Karpas-422 (cell line): ENCODE results near the gene KRT37. TPM values are rescaled to one million over a fixed set of nuclear protein-coding genes. Genes with fewer than 3 reads are reported as not detected.

Source experiments
- DNase-seq: peaks from one replicate; pipeline ENCODE4 v3.0.0-alpha.2; 2015
- H2AFZ ChIP-seq: fragments of 200-600 bp; sonication (generic); 2 replicates; pipeline ENCODE4 v1.6.1; 2014; ENCODE audit warnings: antibody characterized with exemption, low read length, mixed read lengths
- H3K27ac ChIP-seq: fragments of 200-600 bp; sonication (generic); 2 replicates; pipeline ENCODE4 v1.5.1; 2014; ENCODE audit warnings: mild to moderate bottlenecking, low read length, moderate library complexity
- H3K27me3 ChIP-seq: fragments of 200-600 bp; sonication (generic); 2 replicates; pipeline ENCODE4 v1.6.1; 2014; ENCODE audit warnings: low read length, mixed read lengths
- H3K36me3 ChIP-seq: fragments of 200-600 bp; sonication (generic); 2 replicates; pipeline ENCODE4 v1.6.1; 2014; ENCODE audit warnings: low read length, mixed read lengths; ENCODE audit not compliant: insufficient read depth
- H3K4me1 ChIP-seq: fragments of 200-600 bp; sonication (generic); 2 replicates; pipeline ENCODE4 v1.6.1; 2014; ENCODE audit warnings: mild to moderate bottlenecking, low read length, mixed read lengths
- H3K4me2 ChIP-seq: fragments of 200-600 bp; sonication (generic); 2 replicates; pipeline ENCODE4 v1.6.1; 2014; ENCODE audit warnings: low read length, low read depth, mild to moderate bottlenecking; ENCODE audit not compliant: poor library complexity, severe bottlenecking
- H3K4me3 ChIP-seq: fragments of 200-600 bp; sonication (generic); 2 replicates; pipeline ENCODE4 v1.5.1; 2014; ENCODE audit warnings: mild to moderate bottlenecking, antibody characterized with exemption, low read length, mixed read lengths
- H3K79me2 ChIP-seq: fragments of 200-600 bp; sonication (generic); 2 replicates; pipeline ENCODE4 v1.6.1; 2014; ENCODE audit warnings: mild to moderate bottlenecking, low read length, mixed read lengths
- H3K9ac ChIP-seq: fragments of 200-600 bp; sonication (generic); 2 replicates; pipeline ENCODE4 v1.6.0; 2014; ENCODE audit warnings: low read length
- H3K9me2 ChIP-seq: fragments of 200-600 bp; sonication (generic), shearing (Covaris generic); replicated peaks from 2 replicates; pipeline ENCODE4 v1.6.0; 2014; ENCODE audit warnings: mild to moderate bottlenecking, low read length, moderate library complexity; ENCODE audit not compliant: insufficient read depth
- H3K9me3 ChIP-seq: fragments of 300-700, 200-600 bp; sonication (generic); 2 replicates; pipeline ENCODE4 v1.6.1; 2014; ENCODE audit warnings: low read length, mixed read lengths
- H4K20me1 ChIP-seq: fragments of 200-600 bp; sonication (generic); 2 replicates; pipeline ENCODE4 v1.6.1; 2014; ENCODE audit warnings: mild to moderate bottlenecking, antibody characterized with exemption, low read length, low read depth; ENCODE audit not compliant: insufficient read depth
- total RNA-seq: library from RNA; depleted of rRNA; stranded (reverse); fragments of >200 nt; shearing (Covaris generic); gene quantifications from 2 replicates; pipeline ENCODE4 v1.2.3, GENCODE V29; 2014; ENCODE audit warnings: low replicate concordance

Gene KRT37
- total RNA-seq, 1 experiment from 2014 or later = not detected

DNA sequence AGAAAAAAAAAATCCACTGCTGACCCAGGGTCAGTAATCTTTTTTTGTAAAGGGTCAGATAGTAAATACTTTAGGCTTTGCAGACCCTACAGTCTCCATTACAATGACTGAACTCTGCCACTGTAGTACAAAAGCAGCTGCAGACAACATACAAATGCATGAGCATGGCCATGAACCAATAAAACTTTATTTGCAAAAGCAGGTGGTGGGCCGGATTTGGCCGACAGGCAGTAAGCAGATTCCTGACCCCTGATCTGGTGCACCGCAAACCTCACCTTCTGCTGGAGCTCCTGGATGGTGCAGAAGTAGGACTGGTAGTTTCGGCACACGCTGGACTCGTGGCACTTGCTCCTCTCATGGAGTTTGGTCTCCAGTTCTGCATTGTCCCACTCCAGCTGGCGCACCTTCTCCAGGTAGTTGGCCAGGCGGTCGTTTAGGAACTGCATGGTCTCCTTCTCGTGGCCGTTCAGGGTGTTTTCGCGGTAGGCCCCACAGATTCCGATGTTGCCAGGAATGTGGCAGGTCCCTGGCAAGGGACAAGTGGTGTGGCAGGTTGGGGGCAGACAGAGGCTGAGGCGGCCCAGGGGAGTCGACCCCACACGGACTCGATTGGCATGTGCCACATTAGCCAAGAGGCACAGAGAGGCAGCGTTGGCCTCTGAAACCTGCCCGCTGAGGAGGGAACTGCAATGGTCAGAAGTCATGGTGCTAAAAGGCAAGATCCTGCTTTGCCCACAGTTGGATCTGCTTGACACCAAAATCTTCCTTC lies 13.1 kb downstream of the KRT37 start:
- no peaks in the 10 kb centered on the region for H4K20me1 ChIP-seq
- no peaks in the 10 kb centered on the region for H3K9me3 ChIP-seq
- no peak overlapping the region for H3K9ac ChIP-seq
- no peak overlapping the region for H3K4me3 ChIP-seq
- no peaks in the 10 kb centered on the region for H3K79me2 ChIP-seq
- H3K36me3 ChIP-seq = no peaks in the 10 kb centered on the region
- no peak overlapping the region for H2AFZ ChIP-seq
- DNase-seq = no peak
- no peak overlapping the region for H3K27ac ChIP-seq
- no peaks in the 10 kb centered on the region for H3K4me1 ChIP-seq
- no peaks in the 10 kb centered on the region for H3K9me2 ChIP-seq
- H3K4me2 ChIP-seq = no peak overlapping the region
- no peaks in the 10 kb centered on the region for H3K27me3 ChIP-seq

GRCh38 chr17:41407226-41407625 lies 17.2 kb downstream of the KRT37 start:
- DNase-seq = no peak
- H3K27me3 ChIP-seq = no peaks in the 10 kb centered on the region

GRCh38 chr17:41406205-41406604 lies 18.2 kb downstream of the KRT37 start:
- no peaks in the 10 kb centered on the region for H3K9me2 ChIP-seq
- H4K20me1 ChIP-seq = no peaks in the 10 kb centered on the region
- no peaks in the 10 kb centered on the region for H3K36me3 ChIP-seq
- H3K4me3 ChIP-seq = no peak overlapping the region
- H3K4me2 ChIP-seq = no peak overlapping the region
- DNase-seq = no peak
- H3K27ac ChIP-seq = no peak overlapping the region
- no peaks in the 10 kb centered on the region for H3K4me1 ChIP-seq
- no peaks in the 10 kb centered on the region for H3K27me3 ChIP-seq
- H3K79me2 ChIP-seq = no peaks in the 10 kb centered on the region
- no peak overlapping the region for H2AFZ ChIP-seq
- no peak overlapping the region for H3K9ac ChIP-seq
- no peaks in the 10 kb centered on the region for H3K9me3 ChIP-seq

More at GRCh38 chr17:41407226-41407625, 17.2 kb downstream of the KRT37 start:
- no peaks in the 10 kb centered on the region for H3K36me3 ChIP-seq
- H3K9me2 ChIP-seq = no peaks in the 10 kb centered on the region
- H3K4me2 ChIP-seq = no peak overlapping the region
- no peak overlapping the region for H2AFZ ChIP-seq
- no peaks in the 10 kb centered on the region for H3K4me1 ChIP-seq
- H3K9ac ChIP-seq = no peak overlapping the region
- no peaks in the 10 kb centered on the region for H3K9me3 ChIP-seq
- no peak overlapping the region for H3K4me3 ChIP-seq
- H3K79me2 ChIP-seq = no peaks in the 10 kb centered on the region
- no peaks in the 10 kb centered on the region for H4K20me1 ChIP-seq
- no peak overlapping the region for H3K27ac ChIP-seq

DNA sequence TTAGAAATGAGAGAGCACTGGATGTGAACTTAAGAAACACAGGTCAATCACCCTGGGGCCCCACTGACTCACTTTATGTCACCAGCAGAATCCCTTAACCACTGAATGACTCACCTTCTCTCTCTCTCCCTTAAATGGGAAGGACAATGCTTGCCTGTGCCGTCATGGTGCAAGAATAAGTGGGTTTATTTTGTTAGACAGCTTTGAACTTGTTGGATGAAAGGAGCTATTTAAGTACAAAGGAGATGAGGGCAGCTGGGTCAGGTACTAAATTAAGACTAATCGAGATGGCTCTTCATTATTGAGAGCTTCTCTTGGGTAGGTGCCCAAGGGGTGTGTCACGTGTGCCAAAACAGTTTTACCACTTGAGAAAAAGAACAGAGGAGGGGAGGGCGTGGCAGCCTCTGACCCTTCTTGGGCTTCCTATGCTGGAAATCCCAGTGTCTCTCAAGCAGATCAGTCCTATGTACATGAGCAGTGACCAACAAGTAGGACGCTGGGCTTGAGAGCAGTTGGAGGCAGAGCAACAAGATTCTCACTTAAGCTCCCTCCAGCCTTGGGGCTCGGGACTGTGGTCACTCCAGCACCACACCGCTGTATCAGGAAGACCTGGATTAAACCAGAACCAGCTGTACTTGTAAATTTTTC lies 20.2 kb downstream of the KRT37 start:
- no peaks in the 10 kb centered on the region for H3K4me1 ChIP-seq
- no peak overlapping the region for H3K9ac ChIP-seq
- H3K79me2 ChIP-seq = no peaks in the 10 kb centered on the region
- H3K4me2 ChIP-seq = no peak overlapping the region
- H3K27me3 ChIP-seq = no peaks in the 10 kb centered on the region
- DNase-seq = no peak
- no peaks in the 10 kb centered on the region for H3K9me2 ChIP-seq
- no peaks in the 10 kb centered on the region for H4K20me1 ChIP-seq
- no peaks in the 10 kb centered on the region for H3K9me3 ChIP-seq
- no peak overlapping the region for H2AFZ ChIP-seq
- no peak overlapping the region for H3K27ac ChIP-seq
- H3K36me3 ChIP-seq = no peaks in the 10 kb centered on the region
- no peak overlapping the region for H3K4me3 ChIP-seq

DNA sequence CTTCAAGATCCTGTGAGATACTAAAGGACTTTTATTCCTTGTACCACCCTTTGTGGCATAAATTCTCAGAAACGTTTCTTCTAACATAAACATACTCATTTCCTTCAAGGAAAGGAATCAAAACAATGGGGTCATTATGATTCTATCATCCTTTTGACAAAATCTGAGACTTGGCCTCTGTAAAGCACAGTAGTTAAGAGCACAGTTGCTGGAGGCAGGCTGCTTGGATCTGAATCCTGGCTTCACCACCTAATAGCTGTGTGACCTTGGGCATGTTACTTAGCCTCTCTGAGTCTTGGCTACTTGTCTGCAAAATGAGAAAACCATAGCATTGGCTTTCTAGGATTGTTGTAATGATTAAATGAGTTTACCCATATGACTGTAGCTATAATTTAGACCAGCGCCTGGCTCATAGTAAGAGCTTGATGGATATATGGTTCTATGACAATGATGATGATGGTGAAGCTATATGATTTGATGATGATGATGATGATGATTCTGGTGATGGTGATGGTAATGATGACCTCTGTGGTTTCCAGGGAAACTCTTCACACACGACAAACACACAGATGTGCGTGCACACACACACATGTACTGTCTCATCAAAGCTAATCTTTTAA lies 20.9 kb downstream of the KRT37 start:
- no peak overlapping the region for H3K27ac ChIP-seq
- no peak overlapping the region for H3K4me3 ChIP-seq
- H2AFZ ChIP-seq = no peak overlapping the region
- no peaks in the 10 kb centered on the region for H3K4me1 ChIP-seq
- no peak overlapping the region for H3K9ac ChIP-seq
- no peaks in the 10 kb centered on the region for H4K20me1 ChIP-seq
- no peaks in the 10 kb centered on the region for H3K9me2 ChIP-seq
- no peaks in the 10 kb centered on the region for H3K27me3 ChIP-seq
- no peak overlapping the region for H3K4me2 ChIP-seq
- no peaks in the 10 kb centered on the region for H3K36me3 ChIP-seq
- no peaks in the 10 kb centered on the region for H3K9me3 ChIP-seq
- no peak for DNase-seq
- H3K79me2 ChIP-seq = no peaks in the 10 kb centered on the region

- Histone ChIP-seq H3K4me3 (no peak overlapping the region), H3K79me2 (no peaks in the 10 kb centered on the region), H3K27ac (no peak overlapping the region), H3K9me3 (no peaks in the 10 kb centered on the region), H3K9me2 (no peaks in the 10 kb centered on the region), H3K27me3 (no peaks in the 10 kb centered on the region), H2AFZ (no peak overlapping the region), H4K20me1 (no peaks in the 10 kb centered on the region), H3K36me3 (no peaks in the 10 kb centered on the region), H3K4me2 (no peak overlapping the region), H3K4me1 (no peaks in the 10 kb centered on the region), H3K9ac (no peak overlapping the region)
- no peak for DNase-seq
Measured at GRCh38 chr17:41402161-41402560, 22.2 kb downstream of the KRT37 start.

GRCh38 chr17:41396996-41397660 lies 27.3 kb downstream of the KRT37 start, which contains the start of gene KRT31:
TSS of gene KRT31 (minus strand) at chr17:41397608. CDS start at chr17:41397539, 69 bp downstream.
- H3K27ac ChIP-seq = no peak within 1 kb of the TSS
- H3K4me1 ChIP-seq = no peaks in the 10 kb centered on the region
- no peaks in the 10 kb centered on the region for H3K9me2 ChIP-seq
- no peaks in the 10 kb centered on the region for H3K9me3 ChIP-seq
- H3K36me3 ChIP-seq = no peaks in the 10 kb centered on the region
- no peaks in the 10 kb centered on the region for H3K79me2 ChIP-seq
- no peaks in the 10 kb centered on the region for H3K27me3 ChIP-seq
- H3K9ac ChIP-seq = no peak within 1 kb of the TSS
- H4K20me1 ChIP-seq = no peaks in the 10 kb centered on the region
- H2AFZ ChIP-seq = no peak within 1 kb of the TSS
- no peak within 1 kb of the TSS for H3K4me2 ChIP-seq
- no peak for DNase-seq
- H3K4me3 ChIP-seq = no peak within 1 kb of the TSS

DNA sequence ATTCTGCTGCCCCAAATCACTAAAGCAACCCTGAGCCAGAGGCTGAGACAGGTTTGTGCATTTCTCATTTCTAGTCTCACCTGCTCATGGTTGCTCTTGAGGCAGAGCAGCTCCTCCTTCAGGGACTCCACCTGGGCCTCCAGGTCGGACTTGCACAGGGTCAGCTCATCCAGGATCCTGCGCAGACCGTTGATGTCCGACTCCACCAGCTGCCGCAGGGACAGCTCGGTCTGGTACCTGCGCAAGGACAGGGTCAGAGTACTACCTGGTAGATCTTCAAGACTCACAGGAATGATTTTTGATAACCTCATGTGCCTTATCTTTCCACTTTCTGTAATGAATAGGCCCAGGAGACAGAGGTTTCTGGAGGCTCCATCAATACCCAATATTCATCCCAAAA lies 28.0 kb downstream of the KRT37 start:
- H3K4me1 ChIP-seq = no peaks in the 10 kb centered on the region
- H3K27ac ChIP-seq = no peak overlapping the region
- H3K9me2 ChIP-seq = no peaks in the 10 kb centered on the region
- H3K4me2 ChIP-seq = no peak overlapping the region
- no peaks in the 10 kb centered on the region for H4K20me1 ChIP-seq
- no peaks in the 10 kb centered on the region for H3K36me3 ChIP-seq
- H3K9me3 ChIP-seq = no peaks in the 10 kb centered on the region
- no peaks in the 10 kb centered on the region for H3K27me3 ChIP-seq
- H3K4me3 ChIP-seq = no peak overlapping the region
- no peak overlapping the region for H3K9ac ChIP-seq
- no peak for DNase-seq
- H2AFZ ChIP-seq = no peak overlapping the region
- H3K79me2 ChIP-seq = no peaks in the 10 kb centered on the region
